ENCODE data around the gene PNMA5. TPM values are rescaled to one million over a fixed set of nuclear protein-coding genes. Genes with fewer than 3 reads are reported as not detected.

The PNMA5 gene
- polyA plus RNA-seq, 3 donors: 0.36 to 0.64 (median 0.51) TPM

DNA sequence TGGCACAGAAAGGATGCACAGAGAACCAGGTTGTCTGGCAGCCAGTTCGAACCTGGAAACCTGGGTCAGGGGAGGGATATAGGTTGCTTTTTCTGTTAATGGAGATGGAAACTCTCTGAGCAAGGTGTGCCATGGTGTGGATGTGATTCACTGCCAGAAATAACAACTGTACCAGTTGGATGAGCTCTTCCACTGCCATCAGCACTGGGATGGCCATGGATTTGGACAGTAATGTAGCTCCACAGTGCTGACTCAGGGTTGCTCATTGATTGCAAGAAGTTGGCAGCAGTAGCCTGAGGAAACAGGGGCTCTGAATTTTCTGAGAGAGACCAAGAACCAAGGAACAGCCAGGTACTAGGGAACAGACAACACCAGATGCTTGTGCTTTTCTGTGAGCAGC is 33.8 kb downstream of the PNMA5 start:
- no peak for DNase-seq

- no peak for DNase-seq
These were observed 34.3 kb downstream of the PNMA5 start for GRCh38 chrX:152959626-152960025.

DNA sequence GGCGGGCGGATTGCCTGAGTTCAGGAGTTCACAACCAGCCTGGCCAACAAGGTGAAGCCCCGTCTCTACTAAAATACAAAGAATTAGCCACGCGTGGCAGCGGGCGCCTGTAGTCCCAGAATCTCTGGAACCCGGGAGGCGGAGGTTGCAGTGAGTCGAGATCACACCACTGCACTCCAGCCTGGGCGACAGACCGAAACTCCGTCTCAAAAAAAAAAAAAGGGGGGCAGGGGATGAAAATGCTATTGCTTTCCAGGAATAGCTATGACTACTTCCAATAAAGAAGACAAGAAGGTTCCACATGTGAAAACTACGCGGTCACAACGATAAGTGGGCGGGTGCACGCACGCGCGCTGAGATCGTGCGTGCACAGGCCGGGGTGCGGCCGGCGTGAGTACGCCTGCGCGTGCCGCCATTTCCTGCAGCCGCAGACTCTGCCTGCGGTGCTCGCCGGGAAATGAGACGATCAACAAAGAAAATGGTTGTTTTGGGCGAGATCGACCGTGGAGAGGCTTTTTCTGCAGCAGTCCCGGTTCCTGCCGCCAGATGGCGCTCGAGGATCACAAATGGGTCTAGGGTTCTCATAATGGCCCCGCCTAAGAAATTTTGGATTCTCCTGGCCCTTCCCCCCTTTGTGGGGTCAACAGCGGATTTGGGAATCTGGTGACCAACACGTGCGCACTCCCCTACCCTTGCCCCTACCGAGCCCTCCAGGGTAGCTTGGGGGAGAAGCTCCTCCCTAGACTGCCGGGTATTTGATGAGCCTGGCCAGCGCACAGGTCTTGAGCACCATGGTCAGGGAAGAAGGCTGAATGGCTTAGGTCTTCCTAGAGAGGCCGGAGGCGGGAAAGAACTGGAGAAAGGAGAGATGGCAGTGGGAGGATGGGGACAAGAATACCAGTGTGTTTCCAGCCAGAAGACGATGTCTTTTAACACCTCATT is 35.1 kb downstream of the PNMA5 start:
- DNase-seq: peak; percentile 87

GRCh38 chrX:152958047-152958446 is 35.9 kb downstream of the PNMA5 start:
- no peak for DNase-seq

DNA sequence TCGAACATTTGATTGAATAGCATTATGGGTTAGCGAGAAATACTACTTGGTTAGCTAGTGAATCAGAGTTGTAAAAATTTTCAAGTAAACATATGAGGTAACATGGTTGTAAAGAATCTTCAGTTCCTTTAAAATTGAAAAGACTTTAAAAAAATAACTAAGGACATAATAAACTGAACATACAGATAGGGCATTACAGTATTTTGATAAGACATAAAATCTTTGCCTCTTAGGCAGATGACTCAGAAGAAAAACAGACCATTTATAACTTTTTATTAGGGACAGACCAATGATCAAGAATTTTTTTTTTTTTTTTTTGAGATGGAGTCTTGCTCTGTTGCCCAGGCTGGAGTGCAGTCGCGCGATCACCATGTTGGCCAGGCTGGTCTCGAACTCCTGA is 43.1 kb downstream of the PNMA5 start:
- DNase-seq: no peak

- DNase-seq: no peak
These were observed 44.8 kb downstream of the PNMA5 start for GRCh38 chrX:152949114-152949513.

DNA sequence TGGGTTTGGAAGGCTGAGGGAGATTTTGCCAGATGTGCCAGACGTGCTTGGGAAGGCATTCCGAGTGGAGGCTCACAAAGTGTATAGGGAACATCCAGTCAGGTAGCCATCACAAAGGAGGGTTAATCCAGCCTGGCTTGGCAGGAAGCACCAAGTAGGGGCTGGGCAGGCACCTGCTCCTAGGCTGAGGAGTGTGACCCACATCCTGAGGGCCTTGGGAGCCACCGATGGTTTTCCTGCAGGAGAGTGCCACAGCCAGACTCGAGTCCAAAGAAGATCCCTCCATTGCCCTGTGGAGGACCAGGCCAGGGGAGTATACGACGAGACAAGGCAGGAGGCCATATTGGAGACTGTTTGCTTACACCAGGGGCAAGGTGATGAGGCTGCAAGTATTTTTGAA is 47.2 kb downstream of the PNMA5 start:
- DNase-seq: no peak

GRCh38 chrX:152945021-152945979 is 48.6 kb downstream of the PNMA5 start:
- no peak for DNase-seq

- no peak for DNase-seq
These were observed 50.1 kb downstream of the PNMA5 start for GRCh38 chrX:152943826-152944225.

DNA sequence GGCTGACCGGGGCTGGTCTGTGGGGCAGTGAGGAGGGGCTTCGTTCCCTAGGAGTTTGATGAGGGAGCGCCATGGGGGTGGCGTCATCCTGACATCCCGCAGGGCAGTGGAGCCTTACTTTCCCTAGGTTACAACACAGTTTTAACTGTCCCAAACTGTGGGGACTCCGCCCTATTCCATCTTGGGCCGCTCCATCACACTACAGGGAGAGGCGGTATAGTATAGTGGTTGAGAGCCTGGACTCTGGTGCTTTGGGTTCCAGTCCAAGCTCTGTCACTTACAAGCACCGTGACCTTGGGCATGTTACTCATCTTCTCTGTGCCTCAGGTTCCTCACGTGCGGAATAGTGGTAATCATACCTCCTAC is 51.9 kb downstream of the PNMA5 start:
- DNase-seq: no peak

DNA sequence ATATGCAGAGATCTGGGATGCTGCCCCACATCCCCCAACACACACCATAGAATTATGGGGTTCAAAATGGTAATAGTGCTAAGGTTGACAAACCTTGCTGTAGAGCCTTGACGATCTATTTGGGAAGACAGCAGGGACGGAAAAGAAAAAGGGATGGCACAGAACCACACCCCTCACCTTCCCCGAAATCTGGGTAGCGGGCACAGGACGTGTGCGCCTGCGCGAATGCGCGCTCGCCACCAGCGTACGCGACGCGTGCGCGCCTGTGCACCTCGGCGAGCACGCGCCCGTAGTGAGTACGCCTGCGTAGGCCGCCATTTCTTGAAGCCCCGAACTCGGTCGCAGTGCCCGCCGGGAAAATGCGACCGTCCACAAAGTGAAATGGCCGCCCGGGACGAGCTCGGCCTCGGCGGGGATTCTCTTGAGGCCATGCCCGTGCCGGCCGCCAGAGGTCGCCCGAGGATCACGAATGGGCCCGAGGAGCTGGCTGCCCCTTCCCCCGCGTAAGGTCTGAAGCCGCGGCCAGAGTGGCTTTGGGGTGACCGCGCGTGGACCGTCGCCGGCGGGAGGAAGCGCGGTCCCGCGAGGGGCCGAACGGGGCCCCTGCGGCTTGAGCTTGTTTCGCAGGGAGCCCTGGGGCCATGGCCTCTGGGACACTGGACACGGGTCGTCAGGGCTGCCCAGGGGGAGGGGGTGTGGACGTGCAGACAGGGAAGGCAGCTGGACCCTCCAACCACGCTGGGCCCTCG is 52.4 kb downstream of the PNMA5 start:
- DNase-seq: peak; percentile 90

Other genes starting within 250 kb of the PNMA5 start
- not detected for gene MAGEA2, start 240.3 kb downstream of the PNMA5 start, polyA plus RNA-seq (ENCODE audit: insufficient read length in 3 of 3)
- not detected for gene CSAG3, start 234.9 kb downstream of the PNMA5 start, polyA plus RNA-seq (ENCODE audit: insufficient read length in 3 of 3)
- gene MAGEA6, start 224.4 kb downstream of the PNMA5 start, polyA plus RNA-seq (ENCODE audit: insufficient read length in 3 of 3): not detected
- gene CETN2, start 163.4 kb downstream of the PNMA5 start, polyA plus RNA-seq (ENCODE audit: insufficient read length in 3 of 3): 100 to 1,000 TPM; 101 to 119 (median 114) TPM
- gene NSDHL, start 163.1 kb downstream of the PNMA5 start, polyA plus RNA-seq (ENCODE audit: insufficient read length in 3 of 3): 10 to 100 TPM; 28.1 to 31.6 (median 28.9) TPM
- 10 to 100 TPM; 40.6 to 47.1 (median 44.6) TPM for gene ZNF185, start 96.0 kb downstream of the PNMA5 start, polyA plus RNA-seq (ENCODE audit: insufficient read length in 3 of 3)
- 10 to 100 TPM; 29.4 to 41.4 (median 32.5) TPM for gene PNMA3, start 62.4 kb upstream of the PNMA5 start, polyA plus RNA-seq (ENCODE audit: insufficient read length in 3 of 3)
- 10 to 100 TPM; 13.1 to 16.5 (median 15.5) TPM for gene PNMA6A, start 78.3 kb upstream of the PNMA5 start, polyA plus RNA-seq (ENCODE audit: insufficient read length in 3 of 3)
- not detected for gene MAGEA1, start 185.2 kb upstream of the PNMA5 start, polyA plus RNA-seq (ENCODE audit: insufficient read length in 3 of 3)

Data from renal pelvis (tissue), 4 donors.